SK-N-MC (cell line): Measurements from ENCODE around the gene FHIP1B.

Experiments used
- DNase-seq: peaks from one replicate; pipeline ENCODE4 v3.0.0-alpha.2; 2011; ENCODE audit warnings: low read depth, low spot score
- H3K27ac ChIP-seq: fragments of 200-600 bp; sonication (generic); 2 replicates; pipeline ENCODE4 v1.5.1; 2016; ENCODE audit warnings: mixed run types
- H3K36me3 ChIP-seq: fragments of 200-600 bp; sonication (generic); 2 replicates; pipeline ENCODE4 v1.6.1; 2017; ENCODE audit warnings: antibody characterized with exemption, low read length, mixed read lengths; ENCODE audit not compliant: insufficient read depth
- H3K4me3 ChIP-seq: fragments of 200-600 bp; sonication (generic); 2 replicates; pipeline ENCODE4 v1.5.1; 2016
- H3K9ac ChIP-seq: fragments of 200-600 bp; sonication (generic); 2 replicates; pipeline ENCODE4 v1.8.0; 2017; ENCODE audit warnings: mixed run types, mixed read lengths; ENCODE audit not compliant: insufficient read length
- H3K9me3 ChIP-seq: fragments of 200-600 bp; sonication (generic); 2 replicates; pipeline ENCODE4 v1.6.1; 2017; ENCODE audit warnings: low read depth, mild to moderate bottlenecking, antibody characterized with exemption, low read length, moderate library complexity, mixed read lengths
- EZH2 ChIP-seq: fragments of 200-600 bp; sonication (generic); IDR thresholded peaks from one replicate; pipeline ENCODE4 v1.6.1; 2017; ENCODE audit warnings: antibody characterized with exemption
- FOXP2 ChIP-seq: optimal IDR thresholded peaks from 2 replicates; pipeline ENCODE3; 2011; ENCODE audit warnings: mild to moderate bottlenecking, moderate library complexity; ENCODE audit not compliant: insufficient read depth; ENCODE audit errors: extremely low read length, control extremely low read depth
- POLR2AphosphoS5 ChIP-seq: IDR thresholded peaks from 2 replicates; pipeline ENCODE4 v1.6.1; 2012; ENCODE audit warnings: mild to moderate bottlenecking, low read depth, low read length, borderline replicate concordance

The FHIP1B gene

DNA sequence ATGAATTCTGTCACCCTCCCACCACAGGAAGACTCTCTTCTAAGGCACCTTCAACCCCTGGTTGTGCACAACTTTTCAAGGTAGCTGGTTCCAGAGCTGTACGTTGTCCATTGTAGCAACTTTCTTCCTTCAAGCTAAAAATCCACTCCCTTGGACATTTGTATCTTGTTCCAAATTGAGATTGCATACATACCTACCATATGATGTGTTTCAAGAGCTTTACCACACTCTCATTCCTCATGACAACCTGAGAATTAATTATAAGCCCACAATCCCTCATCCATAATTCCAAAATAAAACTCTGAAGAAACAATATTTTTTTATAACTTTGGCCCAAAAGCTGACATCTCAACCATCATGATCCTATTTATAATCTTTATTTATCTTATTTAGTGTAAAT is 32.4 kb downstream of the FHIP1B start:
- TF ChIP-seq FOXP2 (no peak), POLR2AphosphoS5 (no peak), EZH2 (no peak)
- H3K36me3 ChIP-seq: no peaks in the 10 kb centered on the region
- no peak overlapping the region for H3K27ac ChIP-seq
- no peak for DNase-seq
- no peak overlapping the region for H3K4me3 ChIP-seq
- no peaks in the 10 kb centered on the region for H3K9me3 ChIP-seq
- H3K9ac ChIP-seq: no peak overlapping the region

DNA sequence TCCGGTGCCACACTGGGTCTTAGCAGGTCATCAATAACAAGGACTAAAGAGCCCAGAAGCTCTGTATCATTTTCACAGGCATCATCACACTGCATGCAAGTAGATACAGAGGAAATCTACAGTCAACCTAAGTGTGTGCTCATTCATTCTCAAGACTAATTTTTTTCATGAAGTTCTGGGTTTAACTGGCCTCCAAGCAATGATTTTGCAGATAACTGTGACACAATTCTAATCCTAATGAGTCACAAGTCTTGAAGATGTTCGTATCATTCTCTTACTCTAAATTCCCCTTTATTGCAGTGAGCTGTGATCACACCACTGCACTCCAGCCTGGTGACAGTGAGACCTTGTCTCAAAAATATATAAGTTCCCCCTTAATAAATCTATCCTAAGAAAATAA is 33.0 kb downstream of the FHIP1B start:
- Histone ChIP-seq H3K27ac (no peak overlapping the region), H3K4me3 (no peak overlapping the region), H3K9me3 (no peaks in the 10 kb centered on the region), H3K9ac (no peak overlapping the region), H3K36me3 (no peaks in the 10 kb centered on the region)
- no peak for DNase-seq
- no peak for TF ChIP-seq POLR2AphosphoS5
- no peak for TF ChIP-seq EZH2
- TF ChIP-seq FOXP2: no peak

DNA sequence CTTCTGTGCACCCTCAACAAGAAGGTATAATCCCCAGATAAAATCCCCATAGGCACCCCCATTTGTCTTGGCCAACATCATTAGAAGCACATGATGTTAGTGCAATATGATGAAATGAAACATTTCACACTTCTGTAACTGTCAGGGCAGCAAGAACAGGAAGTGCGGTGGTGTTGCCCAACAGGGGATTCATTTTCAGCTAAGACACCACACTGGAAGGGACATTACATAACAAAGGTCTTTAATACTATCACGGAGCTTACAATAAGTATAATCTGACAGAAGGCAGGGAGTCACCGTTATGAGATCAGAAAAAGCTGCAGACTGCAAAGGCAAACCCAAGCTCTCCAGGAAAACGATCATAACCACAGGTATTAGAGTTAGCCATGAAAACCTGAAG is 33.5 kb downstream of the FHIP1B start:
- Histone ChIP-seq H3K9ac (no peak overlapping the region), H3K27ac (no peak overlapping the region), H3K4me3 (no peak overlapping the region), H3K36me3 (no peaks in the 10 kb centered on the region), H3K9me3 (no peaks in the 10 kb centered on the region)
- DNase-seq: no peak
- no peak for TF ChIP-seq FOXP2
- no peak for TF ChIP-seq POLR2AphosphoS5
- no peak for TF ChIP-seq EZH2

DNA sequence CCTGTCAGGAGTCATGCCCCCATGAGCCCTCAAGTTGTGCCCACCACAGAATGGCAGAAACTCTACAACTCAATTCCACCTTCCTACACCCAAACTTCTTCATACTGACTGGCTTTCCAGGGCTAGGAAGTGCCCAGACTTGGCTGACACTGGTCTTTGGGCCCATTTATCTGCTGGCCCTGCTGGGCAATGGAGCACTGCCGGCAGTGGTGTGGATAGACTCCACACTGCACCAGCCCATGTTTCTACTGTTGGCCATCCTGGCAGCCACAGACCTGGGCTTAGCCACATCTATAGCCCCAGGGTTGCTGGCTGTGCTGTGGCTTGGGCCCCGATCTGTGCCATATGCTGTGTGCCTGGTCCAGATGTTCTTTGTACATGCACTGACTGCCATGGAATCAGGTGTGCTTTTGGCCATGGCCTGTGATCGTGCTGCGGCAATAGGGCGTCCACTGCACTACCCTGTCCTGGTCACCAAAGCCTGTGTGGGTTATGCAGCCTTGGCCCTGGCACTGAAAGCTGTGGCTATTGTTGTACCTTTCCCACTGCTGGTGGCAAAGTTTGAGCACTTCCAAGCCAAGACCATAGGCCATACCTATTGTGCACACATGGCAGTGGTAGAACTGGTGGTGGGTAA is 35.1 kb downstream of the FHIP1B start, which contains the start of gene OR52W1:
Gene OR52W1 (plus strand): TSS at position 51 of the 637 bp plus-strand sequence. CDS start 0 bp downstream, at position 51.
- Histone ChIP-seq H3K4me3 (no peak within 1 kb of the TSS), H3K9ac (no peak within 1 kb of the TSS), H3K9me3 (no peaks in the 10 kb centered on the region), H3K27ac (no peak within 1 kb of the TSS), H3K36me3 (no peaks in the 10 kb centered on the region)
- no peak for DNase-seq
- TF ChIP-seq FOXP2 (no peak), POLR2AphosphoS5 (no peak), EZH2 (no peak)

DNA sequence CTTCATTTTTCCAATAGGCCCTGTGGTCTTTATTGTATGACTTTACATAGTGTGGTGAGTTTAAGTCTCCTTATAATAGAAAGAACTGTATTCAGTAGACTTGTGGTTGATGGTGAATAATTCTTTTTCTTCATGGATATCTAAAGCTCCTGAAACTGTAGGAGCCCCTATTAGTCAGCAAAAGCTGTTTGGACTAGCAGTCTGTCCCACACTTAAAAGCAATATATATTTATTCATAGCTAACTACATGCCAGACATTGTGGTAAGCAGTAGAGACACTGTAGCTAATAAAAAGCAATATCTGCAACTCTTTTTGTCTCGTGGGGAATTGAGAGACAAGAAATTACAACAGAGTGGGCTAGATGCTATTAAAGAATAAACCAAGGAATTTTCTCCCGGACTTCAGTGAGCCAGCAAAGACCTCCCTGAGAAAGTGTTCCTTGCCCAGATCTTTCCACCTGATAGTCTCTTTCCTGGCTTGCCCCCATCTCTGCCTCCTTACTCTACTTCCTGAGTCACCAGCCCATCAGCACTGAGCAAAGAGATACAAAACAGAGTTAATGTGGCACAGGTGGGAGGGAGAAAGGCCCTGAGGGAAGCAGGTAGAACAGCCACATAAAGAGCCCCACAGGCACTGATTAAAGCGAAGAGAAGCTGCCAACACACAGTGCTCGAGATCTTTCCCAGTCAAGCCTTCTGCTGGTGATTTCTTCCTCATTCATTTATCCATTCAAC is 36.8 kb downstream of the FHIP1B start:
- DNase-seq: no peak
- Histone ChIP-seq H3K36me3 (no peaks in the 10 kb centered on the region), H3K4me3 (no peak overlapping the region), H3K9me3 (no peaks in the 10 kb centered on the region), H3K9ac (no peak overlapping the region), H3K27ac (no peak overlapping the region)
- TF ChIP-seq POLR2AphosphoS5 (no peak), EZH2 (no peak), FOXP2 (no peak)

DNA sequence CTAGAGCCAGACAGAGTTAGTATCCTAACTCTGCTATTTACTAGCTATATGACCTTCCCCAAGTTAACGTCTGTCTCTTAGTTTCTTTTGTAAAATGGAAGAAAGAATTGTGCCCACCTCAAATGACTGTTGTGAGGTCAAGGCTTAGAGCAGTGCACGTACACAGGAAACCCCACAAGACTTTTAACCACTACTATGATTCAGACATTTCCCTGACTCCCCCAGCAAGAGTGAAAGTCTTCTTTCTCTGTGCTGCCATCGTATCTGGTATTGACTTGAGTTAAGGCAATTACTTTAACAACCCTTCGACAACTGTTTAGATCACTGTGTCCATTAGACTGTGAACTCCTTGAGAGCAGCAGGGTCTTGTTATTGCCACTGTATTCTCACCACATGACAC is 38.0 kb downstream of the FHIP1B start:
- Histone ChIP-seq H3K9ac (no peak overlapping the region), H3K27ac (no peak overlapping the region), H3K9me3 (no peaks in the 10 kb centered on the region), H3K36me3 (no peaks in the 10 kb centered on the region), H3K4me3 (no peak overlapping the region)
- TF ChIP-seq POLR2AphosphoS5 (no peak), EZH2 (no peak), FOXP2 (no peak)
- no peak for DNase-seq

DNA sequence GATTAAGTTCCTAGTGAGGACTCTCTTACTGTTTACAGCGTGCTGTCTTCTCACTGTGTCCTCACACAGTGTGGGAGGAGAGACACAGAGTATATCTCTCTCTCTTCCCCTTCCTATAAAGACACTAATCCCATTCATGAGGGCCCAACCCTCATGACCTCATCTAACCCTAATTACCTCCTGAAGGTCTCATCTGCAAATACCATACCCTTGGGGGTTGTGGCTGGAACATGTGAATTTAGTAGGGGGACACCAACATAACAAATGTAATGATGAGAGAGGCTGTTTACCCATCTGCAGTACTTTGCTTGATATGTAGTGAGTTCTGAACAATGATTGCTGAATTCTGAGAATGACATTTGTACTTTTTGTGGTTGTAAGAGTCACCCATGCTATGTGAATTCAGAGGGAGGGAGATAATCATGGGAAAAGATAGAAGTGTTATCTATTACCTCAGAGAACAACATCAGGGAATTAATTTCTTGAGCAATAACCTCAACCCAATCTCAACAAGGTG is 40.3 kb downstream of the FHIP1B start:
- Histone ChIP-seq H3K27ac (no peak overlapping the region), H3K9ac (no peak overlapping the region), H3K4me3 (no peak overlapping the region), H3K9me3 (no peaks in the 10 kb centered on the region), H3K36me3 (no peaks in the 10 kb centered on the region)
- TF ChIP-seq FOXP2: no peak
- no peak for DNase-seq

DNA sequence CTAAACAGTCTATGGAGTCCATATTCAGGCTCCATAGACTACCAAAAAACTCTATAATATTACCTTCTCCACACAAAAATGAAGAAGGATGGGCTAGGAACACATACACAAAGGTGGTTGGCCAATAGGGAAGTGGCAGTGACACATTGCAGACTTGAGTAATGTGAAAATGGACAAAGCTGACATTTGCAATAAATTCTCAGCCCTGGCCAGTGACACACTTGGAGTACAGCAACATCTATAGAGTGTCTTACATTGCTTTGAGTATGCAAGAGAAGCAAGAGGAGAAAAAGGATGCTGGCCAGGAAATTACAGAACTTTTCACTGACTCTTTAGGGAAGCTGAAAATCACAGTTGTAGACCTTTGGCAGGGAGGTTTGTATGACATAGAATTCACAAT is 42.7 kb downstream of the FHIP1B start:
- TF ChIP-seq FOXP2 (no peak), POLR2AphosphoS5 (no peak), EZH2 (no peak)
- Histone ChIP-seq H3K27ac (no peak overlapping the region), H3K36me3 (no peaks in the 10 kb centered on the region), H3K9me3 (no peaks in the 10 kb centered on the region), H3K4me3 (no peak overlapping the region), H3K9ac (no peak overlapping the region)
- DNase-seq: no peak

DNA sequence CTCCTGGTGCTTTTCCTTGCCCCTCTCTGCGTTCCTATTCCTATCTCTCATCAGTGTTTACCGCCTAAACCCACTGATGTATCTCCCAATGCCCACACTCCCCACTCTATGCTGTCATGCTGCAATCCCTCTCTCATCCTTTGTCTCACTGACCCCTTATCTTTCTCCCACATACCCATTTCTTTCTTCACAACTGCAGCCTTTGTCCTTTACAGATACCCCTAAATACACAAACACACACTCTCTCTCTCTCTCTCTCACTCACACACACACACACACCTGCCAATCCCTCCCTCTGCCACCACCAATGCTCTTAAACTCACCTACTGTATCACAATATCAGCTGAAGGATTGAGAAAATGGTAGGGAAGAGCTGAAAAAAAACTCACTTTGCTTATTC is 59.0 kb downstream of the FHIP1B start:
- Histone ChIP-seq H3K9ac (no peak overlapping the region), H3K36me3 (no peaks in the 10 kb centered on the region), H3K27ac (no peak overlapping the region), H3K4me3 (no peak overlapping the region), H3K9me3 (no peaks in the 10 kb centered on the region)
- no peak for TF ChIP-seq EZH2
- no peak for TF ChIP-seq POLR2AphosphoS5
- no peak for TF ChIP-seq FOXP2
- no peak for DNase-seq
